HG03460 (cell line): ENCODE results near the gene FMR1.

Source experiments
- ATAC-seq: cut with Tn5 transposase; IDR thresholded peaks from one replicate; pipeline ENCODE4 v1.9.1; 2021; ENCODE audit not compliant: unreplicated experiment

The FMR1 gene

DNA sequence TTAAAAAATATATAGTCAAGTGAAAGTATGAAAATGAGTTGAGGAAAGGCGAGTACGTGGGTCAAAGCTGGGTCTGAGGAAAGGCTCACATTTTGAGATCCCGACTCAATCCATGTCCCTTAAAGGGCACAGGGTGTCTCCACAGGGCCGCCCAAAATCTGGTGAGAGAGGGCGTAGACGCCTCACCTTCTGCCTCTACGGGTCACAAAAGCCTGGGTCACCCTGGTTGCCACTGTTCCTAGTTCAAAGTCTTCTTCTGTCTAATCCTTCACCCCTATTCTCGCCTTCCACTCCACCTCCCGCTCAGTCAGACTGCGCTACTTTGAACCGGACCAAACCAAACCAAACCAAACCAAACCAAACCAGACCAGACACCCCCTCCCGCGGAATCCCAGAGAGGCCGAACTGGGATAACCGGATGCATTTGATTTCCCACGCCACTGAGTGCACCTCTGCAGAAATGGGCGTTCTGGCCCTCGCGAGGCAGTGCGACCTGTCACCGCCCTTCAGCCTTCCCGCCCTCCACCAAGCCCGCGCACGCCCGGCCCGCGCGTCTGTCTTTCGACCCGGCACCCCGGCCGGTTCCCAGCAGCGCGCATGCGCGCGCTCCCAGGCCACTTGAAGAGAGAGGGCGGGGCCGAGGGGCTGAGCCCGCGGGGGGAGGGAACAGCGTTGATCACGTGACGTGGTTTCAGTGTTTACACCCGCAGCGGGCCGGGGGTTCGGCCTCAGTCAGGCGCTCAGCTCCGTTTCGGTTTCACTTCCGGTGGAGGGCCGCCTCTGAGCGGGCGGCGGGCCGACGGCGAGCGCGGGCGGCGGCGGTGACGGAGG, at the start of gene FMR1:
Gene FMR1, plus strand, starts transcription at position 728 of the 831 bp plus-strand sequence. CDS start 261 bp downstream, outside the sequence.
- peak; percentile 80 for ATAC-seq

- ATAC-seq = peak; percentile 98
These were observed 35.7 kb upstream of the FMR1 start for GRCh38 chrX:147875866-147876596.

DNA sequence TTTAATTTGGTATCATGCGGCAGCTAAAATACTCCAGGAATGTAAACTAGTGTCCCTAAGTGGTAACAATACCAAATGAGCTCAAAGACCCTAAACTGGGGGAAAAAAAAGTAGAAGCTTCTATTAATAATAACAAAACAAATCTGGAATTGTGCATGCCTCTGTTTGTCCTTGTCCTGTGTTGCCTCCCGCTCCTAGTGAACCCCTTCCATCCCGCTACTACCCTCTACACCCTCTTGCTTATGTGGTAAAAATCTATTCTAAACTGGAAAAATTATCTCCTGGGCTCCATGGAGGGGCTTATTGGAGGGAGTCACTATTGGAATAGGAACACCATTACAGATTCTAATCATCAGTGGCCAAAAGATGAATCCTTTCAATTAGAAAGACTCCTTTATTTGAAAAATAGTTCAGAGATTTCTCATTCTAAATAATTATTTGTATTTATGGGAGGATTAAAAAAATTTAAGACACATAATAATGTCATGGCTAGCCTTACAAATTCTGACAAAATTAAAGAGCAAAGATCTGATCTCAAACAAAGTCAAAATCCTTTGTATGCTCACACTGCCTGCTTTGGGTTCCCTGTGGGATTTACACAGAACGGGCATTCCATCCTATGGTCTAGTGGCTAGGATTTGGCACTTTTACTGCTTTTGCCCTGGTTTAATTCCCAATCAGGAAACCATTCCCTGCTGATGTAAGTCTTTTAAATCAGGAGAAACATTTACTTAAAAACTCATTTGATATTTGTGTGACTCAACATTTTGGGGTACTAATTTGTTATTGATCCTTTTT, 34.7 kb upstream of the FMR1 start:
- ATAC-seq = no peak

GRCh38 chrX:147877726-147878125, 34.0 kb upstream of the FMR1 start:
- no peak for ATAC-seq

DNA sequence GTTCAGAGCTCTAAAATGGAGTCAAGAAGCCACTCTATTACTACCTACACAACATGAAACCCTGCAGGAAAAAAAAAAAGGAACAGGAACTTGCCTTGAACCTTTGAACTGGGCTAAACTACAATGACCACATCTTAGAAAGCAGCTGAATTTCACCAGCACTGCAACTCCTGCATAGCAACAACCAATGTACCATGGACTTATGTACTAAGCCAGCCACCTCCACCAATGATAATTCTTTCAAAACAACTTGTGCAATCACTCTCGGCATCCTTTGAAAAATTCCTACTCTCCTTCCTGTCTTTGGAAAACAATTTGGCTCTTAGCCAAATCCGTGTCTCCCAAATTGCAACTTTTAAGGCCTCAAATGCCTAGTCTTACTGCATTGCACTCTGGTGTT, 26.8 kb upstream of the FMR1 start:
- no peak for ATAC-seq

GRCh38 chrX:147890756-147891155, 21.0 kb upstream of the FMR1 start:
- no peak for ATAC-seq

GRCh38 chrX:147891896-147892295, 19.8 kb upstream of the FMR1 start:
- ATAC-seq = no peak

DNA sequence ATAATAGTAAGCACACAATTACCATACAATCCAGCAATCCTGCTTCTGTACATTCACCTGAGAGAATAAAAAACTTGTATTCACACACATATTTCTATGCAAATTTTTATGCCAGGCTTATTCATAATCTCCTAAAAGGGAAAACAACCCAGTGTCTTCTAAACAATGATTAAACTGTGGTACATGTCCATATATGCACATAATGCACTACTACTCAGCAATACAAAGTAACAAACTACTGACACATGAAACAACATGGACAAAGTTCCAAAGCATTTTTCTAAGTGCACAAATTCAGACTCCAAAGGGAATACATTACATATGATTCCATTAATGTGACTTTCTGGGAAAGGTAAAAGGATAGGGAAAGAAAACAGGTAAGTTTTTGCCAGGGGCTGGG, 18.0 kb upstream of the FMR1 start:
- no peak for ATAC-seq

- ATAC-seq = no peak
These were observed 17.3 kb upstream of the FMR1 start for GRCh38 chrX:147894366-147894963.

- ATAC-seq = no peak
These were observed 14.6 kb upstream of the FMR1 start for GRCh38 chrX:147897117-147897516.

GRCh38 chrX:147898951-147899350, 12.8 kb upstream of the FMR1 start:
- ATAC-seq = no peak

DNA sequence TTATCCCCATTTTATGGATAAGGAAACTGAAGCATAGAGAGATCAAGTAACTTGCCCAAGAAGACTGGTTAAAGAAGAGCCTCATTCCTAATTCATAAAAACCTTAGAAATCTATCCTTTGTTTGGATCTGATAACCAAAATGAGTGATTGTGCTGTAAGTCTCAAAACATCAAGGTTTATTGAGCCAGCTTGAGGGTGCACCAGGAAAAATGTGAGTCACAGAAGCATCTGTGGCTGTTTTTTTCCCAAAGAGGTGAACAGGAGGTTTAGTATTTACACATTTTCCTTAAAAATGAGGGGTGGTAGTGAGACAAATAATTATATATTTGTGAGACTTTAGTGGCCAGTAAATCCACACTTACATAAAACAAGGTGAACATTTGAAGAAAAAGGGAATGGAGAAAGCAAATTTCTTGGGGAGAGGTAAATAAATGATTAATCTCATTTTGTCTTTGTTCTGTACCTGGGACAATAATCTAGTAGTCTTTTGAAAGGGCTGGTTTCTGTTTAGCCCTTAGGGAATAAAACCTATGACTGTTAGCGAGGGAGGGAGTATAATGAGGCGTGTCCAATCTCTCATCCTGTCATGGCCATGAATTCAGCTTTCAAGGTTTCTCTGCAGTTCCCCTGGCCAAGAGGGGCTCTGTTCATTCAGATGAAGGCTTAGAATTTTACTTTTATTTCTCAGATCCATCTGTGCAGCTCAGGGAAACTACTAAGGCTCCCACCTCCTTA, 12.2 kb upstream of the FMR1 start:
- ATAC-seq = peak; percentile 98

DNA sequence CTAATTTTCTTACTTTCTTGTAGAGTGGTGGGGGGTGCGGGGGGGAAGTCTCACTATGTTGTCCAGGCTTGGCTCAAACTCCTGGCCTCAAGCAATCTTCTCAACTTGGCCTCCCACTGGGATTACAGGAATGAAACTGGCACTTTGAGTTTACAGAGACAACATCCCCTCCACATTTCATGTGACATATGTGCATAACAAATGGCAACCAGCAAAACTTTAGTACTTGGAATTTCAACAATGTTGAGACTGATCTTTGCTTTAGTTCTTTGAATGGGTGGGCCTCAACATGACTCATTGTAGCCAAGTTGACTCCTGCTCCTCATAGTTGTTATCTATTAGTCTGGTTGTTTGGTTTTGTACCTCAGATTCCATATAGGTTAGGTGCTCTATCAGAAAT, 11.4 kb upstream of the FMR1 start:
- no peak for ATAC-seq

DNA sequence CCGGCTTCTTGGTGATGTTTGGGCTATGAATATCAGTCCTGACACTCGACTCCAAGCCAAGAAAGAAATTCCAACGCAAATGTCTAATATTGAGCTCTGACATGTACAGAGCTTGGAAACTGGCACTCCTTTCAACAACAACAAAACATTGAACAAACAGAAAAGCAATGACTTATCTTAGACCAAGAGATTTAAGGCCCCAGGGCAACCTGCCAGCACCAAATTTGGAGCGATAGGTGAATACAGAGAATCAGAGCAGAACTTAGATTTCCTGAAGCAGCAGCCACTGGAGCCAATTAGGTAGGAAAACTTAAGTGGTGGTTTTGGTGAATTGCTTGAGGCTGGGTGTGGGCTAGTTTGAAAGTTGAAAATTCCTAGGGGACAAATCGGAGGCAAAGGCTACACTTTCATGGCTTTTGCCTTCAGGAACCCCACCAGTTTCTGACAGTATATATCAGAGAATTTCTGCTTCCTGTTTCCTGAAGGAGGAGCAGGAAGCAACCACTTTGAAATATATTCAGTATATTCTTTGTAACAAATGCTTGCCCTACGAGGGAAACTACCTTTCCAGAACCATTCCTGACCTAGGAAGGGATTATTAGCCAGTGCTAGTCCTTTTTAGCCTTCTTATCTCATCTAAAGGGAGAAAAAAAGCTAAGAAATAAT, 10.1 kb upstream of the FMR1 start:
- ATAC-seq = no peak

GRCh38 chrX:147902270-147902669, 9.4 kb upstream of the FMR1 start:
- ATAC-seq = no peak

DNA sequence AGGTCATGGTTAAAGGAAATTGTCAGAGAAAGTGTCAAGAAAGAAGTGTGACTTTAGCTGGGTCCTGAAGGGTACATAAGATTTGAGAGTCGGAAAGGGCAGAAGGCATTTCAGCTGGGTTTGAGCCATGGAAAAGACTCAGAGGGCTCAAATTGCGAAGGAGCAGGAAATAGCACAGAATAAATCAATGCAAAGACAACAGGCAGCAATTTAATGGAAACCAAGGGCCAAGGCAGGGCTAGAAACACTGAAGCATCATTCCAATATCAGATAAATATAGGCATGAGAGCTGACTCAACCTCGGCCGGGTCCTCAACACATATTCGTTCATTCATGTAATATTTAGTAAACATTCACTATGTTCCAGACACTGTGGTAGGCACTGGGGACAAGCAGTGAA, 3.6 kb upstream of the FMR1 start:
- no peak for ATAC-seq

GRCh38 chrX:147910607-147911006, 1.1 kb upstream of the FMR1 start:
- ATAC-seq = no peak

DNA sequence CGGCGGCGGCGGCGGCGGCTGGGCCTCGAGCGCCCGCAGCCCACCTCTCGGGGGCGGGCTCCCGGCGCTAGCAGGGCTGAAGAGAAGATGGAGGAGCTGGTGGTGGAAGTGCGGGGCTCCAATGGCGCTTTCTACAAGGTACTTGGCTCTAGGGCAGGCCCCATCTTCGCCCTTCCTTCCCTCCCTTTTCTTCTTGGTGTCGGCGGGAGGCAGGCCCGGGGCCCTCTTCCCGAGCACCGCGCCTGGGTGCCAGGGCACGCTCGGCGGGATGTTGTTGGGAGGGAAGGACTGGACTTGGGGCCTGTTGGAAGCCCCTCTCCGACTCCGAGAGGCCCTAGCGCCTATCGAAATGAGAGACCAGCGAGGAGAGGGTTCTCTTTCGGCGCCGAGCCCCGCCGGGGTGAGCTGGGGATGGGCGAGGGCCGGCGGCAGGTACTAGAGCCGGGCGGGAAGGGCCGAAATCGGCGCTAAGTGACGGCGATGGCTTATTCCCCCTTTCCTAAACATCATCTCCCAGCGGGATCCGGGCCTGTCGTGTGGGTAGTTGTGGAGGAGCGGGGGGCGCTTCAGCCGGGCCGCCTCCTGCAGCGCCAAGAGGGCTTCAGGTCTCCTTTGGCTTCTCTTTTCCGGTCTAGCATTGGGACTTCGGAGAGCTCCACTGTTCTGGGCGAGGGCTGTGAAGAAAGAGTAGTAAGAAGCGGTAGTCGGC, 528 bp downstream of the FMR1 start:
- ATAC-seq = peak; percentile 37

DNA sequence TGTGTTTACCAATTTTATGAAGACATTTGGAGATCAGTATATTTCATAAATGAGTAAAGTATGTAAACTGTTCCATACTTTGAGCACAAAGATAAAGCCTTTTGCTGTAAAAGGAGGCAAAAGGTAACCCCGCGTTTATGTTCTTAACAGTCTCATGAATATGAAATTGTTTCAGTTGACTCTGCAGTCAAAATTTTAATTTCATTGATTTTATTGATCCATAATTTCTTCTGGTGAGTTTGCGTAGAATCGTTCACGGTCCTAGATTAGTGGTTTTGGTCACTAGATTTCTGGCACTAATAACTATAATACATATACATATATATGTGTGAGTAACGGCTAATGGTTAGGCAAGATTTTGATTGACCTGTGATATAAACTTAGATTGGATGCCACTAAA, 1.9 kb downstream of the FMR1 start:
- no peak for ATAC-seq
